OCI-LY3 (cell line): Measurements from ENCODE around the gene BARX2.

ENCODE experiments used
- H2AFZ ChIP-seq: fragments of 200-600, 300-600 bp; shearing (Covaris generic); 2 replicates; pipeline ENCODE4 v1.6.0; 2014; ENCODE audit warnings: antibody characterized with exemption, low read depth, low read length
- H3K27ac ChIP-seq: fragments of 200-600, 300-600 bp; sonication (generic); 2 replicates; pipeline ENCODE4 v1.5.1; 2014; ENCODE audit warnings: mild to moderate bottlenecking, low read length, moderate library complexity, mixed read lengths
- H3K27me3 ChIP-seq: fragments of 200-600, 300-600 bp; sonication (generic); 2 replicates; pipeline ENCODE4 v1.6.1; 2014; ENCODE audit warnings: low read depth, low read length, mixed read lengths
- H3K36me3 ChIP-seq: fragments of 200-600, 300-600 bp; sonication (generic); replicated peaks from 2 replicates; pipeline ENCODE3; 2014; ENCODE audit warnings: low read depth, low read length, mixed read lengths
- H3K4me1 ChIP-seq: fragments of 300-600, 200-600 bp; sonication (generic); 2 replicates; pipeline ENCODE4 v1.6.1; 2014; ENCODE audit warnings: low read length, mixed read lengths
- H3K4me2 ChIP-seq: fragments of 200-600, 300-600 bp; sonication (generic); 2 replicates; pipeline ENCODE4 v1.6.1; 2014; ENCODE audit warnings: low read length, mixed read lengths
- H3K4me3 ChIP-seq: fragments of 300-600, 200-600 bp; sonication (generic); 2 replicates; pipeline ENCODE4 v1.5.1; 2014; ENCODE audit warnings: antibody characterized with exemption, mild to moderate bottlenecking, low read length, moderate library complexity
- H3K79me2 ChIP-seq: fragments of 300-600, 200-600 bp; shearing (Covaris generic); 2 replicates; pipeline ENCODE4 v1.6.1; 2014; ENCODE audit warnings: mild to moderate bottlenecking, low read length, mixed read lengths
- H3K9ac ChIP-seq: fragments of 300-600, 200-600 bp; shearing (Covaris generic); 2 replicates; pipeline ENCODE4 v1.6.0; 2014; ENCODE audit warnings: mild to moderate bottlenecking, low read length, moderate library complexity
- H3K9me3 ChIP-seq: fragments of 200-600, 300-600 bp; shearing (Covaris generic); 2 replicates; pipeline ENCODE4 v1.6.1; 2014; ENCODE audit warnings: low read length, mixed read lengths; ENCODE audit not compliant: insufficient read depth
- H4K20me1 ChIP-seq: fragments of 200-600, 300-600 bp; sonication (generic); 2 replicates; pipeline ENCODE4 v1.6.1; 2016; ENCODE audit warnings: low read length, mixed read lengths; ENCODE audit not compliant: insufficient read depth
- EZH2phosphoT487 ChIP-seq: fragments of 200-600 bp; shearing (Covaris generic); IDR thresholded peaks from 2 replicates; pipeline ENCODE4 v1.6.1; 2018; ENCODE audit warnings: antibody characterized with exemption, mixed run types, low read depth
- TF ChIP-seq, protein P1 (sequence below): fragments of 200-600, 300-600 bp; sonication (generic); IDR thresholded peaks from 2 replicates; pipeline ENCODE4 v1.5.1; 2014; ENCODE audit warnings: antibody characterized with exemption, low read length, low read depth

Gene BARX2

GRCh38 chr11:129435499-129436245 is 60.0 kb downstream of the BARX2 start:
- Histone ChIP-seq H3K9me3 (no peaks in the 10 kb centered on the region), H4K20me1 (no peaks in the 10 kb centered on the region), H3K4me1 (no peaks in the 10 kb centered on the region), H3K36me3 (no peaks in the 10 kb centered on the region), H3K9ac (no peak overlapping the region), H3K27me3 (peaks cover 6% of the 10 kb centered on the region; the same call in 1 of the 2 replicates), H3K4me2 (no peak overlapping the region), H3K4me3 (no peak overlapping the region), H3K27ac (no peak overlapping the region), H2AFZ (no peak overlapping the region), H3K79me2 (no peaks in the 10 kb centered on the region)
- TF ChIP-seq, protein P1, sequence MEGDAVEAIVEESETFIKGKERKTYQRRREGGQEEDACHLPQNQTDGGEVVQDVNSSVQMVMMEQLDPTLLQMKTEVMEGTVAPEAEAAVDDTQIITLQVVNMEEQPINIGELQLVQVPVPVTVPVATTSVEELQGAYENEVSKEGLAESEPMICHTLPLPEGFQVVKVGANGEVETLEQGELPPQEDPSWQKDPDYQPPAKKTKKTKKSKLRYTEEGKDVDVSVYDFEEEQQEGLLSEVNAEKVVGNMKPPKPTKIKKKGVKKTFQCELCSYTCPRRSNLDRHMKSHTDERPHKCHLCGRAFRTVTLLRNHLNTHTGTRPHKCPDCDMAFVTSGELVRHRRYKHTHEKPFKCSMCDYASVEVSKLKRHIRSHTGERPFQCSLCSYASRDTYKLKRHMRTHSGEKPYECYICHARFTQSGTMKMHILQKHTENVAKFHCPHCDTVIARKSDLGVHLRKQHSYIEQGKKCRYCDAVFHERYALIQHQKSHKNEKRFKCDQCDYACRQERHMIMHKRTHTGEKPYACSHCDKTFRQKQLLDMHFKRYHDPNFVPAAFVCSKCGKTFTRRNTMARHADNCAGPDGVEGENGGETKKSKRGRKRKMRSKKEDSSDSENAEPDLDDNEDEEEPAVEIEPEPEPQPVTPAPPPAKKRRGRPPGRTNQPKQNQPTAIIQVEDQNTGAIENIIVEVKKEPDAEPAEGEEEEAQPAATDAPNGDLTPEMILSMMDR, result no peak
- no peak for TF ChIP-seq EZH2phosphoT487

- no peak overlapping the region for H3K4me3 ChIP-seq
- no peaks in the 10 kb centered on the region for H3K79me2 ChIP-seq
- H3K27ac ChIP-seq, result no peak overlapping the region
- H4K20me1 ChIP-seq, result no peaks in the 10 kb centered on the region
- no peaks in the 10 kb centered on the region for H3K36me3 ChIP-seq
- no peaks in the 10 kb centered on the region for H3K4me1 ChIP-seq
- H3K27me3 ChIP-seq, result peaks cover 6% of the 10 kb centered on the region; the same call in 1 of the 2 replicates
- H3K9me3 ChIP-seq, result no peaks in the 10 kb centered on the region
- no peak overlapping the region for H2AFZ ChIP-seq
- H3K9ac ChIP-seq, result no peak overlapping the region
- no peak for TF ChIP-seq EZH2phosphoT487
- TF ChIP-seq, protein P1, result no peak
- H3K4me2 ChIP-seq, result no peak overlapping the region
Observed at GRCh38 chr11:129436573-129436972, 60.9 kb downstream of the BARX2 start.

DNA sequence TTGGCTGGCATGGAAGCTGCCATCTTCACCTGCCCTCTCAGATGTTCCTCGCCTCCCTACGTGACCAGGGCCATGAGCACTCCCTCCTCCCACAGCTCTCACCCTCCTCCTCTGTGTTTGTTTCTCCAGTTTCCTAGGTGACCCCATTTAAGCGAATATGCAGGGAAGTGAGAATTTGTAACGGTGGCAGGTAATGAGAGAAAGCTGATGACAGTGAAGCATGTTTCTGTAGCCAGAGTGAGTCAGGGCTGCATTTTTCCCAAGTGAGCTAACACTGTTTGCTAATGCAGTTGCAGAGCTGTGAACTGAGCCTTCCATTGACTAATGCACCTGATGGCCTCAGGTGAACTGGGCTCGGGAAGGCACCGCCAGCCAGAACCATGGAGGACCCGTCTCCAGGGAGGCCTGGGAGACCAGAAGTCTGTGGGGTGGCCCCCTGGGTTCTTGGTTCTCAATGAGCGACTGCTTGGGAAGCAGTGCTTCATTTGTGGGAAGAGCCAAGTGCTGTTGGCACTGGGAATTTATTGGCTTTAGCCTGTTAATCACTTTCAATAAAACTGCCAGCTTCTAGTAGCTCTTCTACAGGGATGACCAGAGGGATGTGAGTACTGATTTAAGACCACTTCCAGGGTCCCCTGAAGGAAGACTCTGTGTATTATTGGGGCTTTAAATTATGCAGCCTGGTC is 64.5 kb downstream of the BARX2 start:
- Histone ChIP-seq H3K9me3 (no peaks in the 10 kb centered on the region), H3K9ac (no peak overlapping the region), H2AFZ (no peak overlapping the region), H3K4me3 (no peak overlapping the region), H3K27ac (no peak overlapping the region), H3K79me2 (no peaks in the 10 kb centered on the region), H3K36me3 (no peaks in the 10 kb centered on the region), H3K4me2 (no peak overlapping the region), H4K20me1 (no peaks in the 10 kb centered on the region), H3K27me3 (peaks cover 6% of the 10 kb centered on the region; the same call in 1 of the 2 replicates), H3K4me1 (no peaks in the 10 kb centered on the region)
- no peak for TF ChIP-seq EZH2phosphoT487
- TF ChIP-seq, protein P1, result no peak

DNA sequence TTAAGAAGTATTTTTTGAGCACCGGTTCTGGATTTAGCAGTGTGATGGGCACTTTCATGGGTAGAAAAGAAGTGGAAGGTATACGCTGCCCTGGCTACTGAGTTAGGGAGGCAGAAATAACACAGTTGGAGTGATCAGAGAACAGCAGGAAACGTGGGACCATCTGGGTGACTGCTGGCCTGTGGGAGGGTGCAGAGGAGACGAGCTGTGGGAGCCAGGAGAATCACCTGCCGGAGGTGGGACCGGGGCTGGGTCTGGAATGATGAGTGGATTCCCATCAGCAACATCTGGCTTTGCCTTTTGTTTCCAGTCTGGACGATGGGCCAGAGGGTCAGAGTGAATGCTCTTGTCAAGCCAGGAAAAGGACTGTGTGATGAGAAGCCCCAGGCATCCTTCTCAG is 66.5 kb downstream of the BARX2 start:
- no peak overlapping the region for H2AFZ ChIP-seq
- H3K4me3 ChIP-seq, result no peak overlapping the region
- no peak overlapping the region for H3K27ac ChIP-seq
- H3K4me1 ChIP-seq, result no peaks in the 10 kb centered on the region
- no peaks in the 10 kb centered on the region for H4K20me1 ChIP-seq
- no peaks in the 10 kb centered on the region for H3K79me2 ChIP-seq
- H3K9ac ChIP-seq, result no peak overlapping the region
- H3K4me2 ChIP-seq, result no peak overlapping the region
- H3K27me3 ChIP-seq, result no peaks in the 10 kb centered on the region
- TF ChIP-seq, protein P1, result no peak
- TF ChIP-seq EZH2phosphoT487, result no peak
- no peaks in the 10 kb centered on the region for H3K9me3 ChIP-seq
- no peaks in the 10 kb centered on the region for H3K36me3 ChIP-seq
